NCI-H1417 (cell line): ENCODE measurements around the gene UGT8.

Experiments
- DNase-seq, 3 experiments: peaks; one replicate each; lab custom pipeline; 2025; lab: John Stamatoyannopoulos, UW

UGT8 gene

GRCh38 chr4:114691865-114692264 lies 93.3 kb downstream of the UGT8 start:
- DNase-seq = no peak

- DNase-seq = no peak
These were observed 94.4 kb downstream of the UGT8 start for GRCh38 chr4:114692958-114693357.

GRCh38 chr4:114694770-114695169 lies 96.2 kb downstream of the UGT8 start:
- DNase-seq = peak in 2 of 3 experiments; percentile 20 to 72

GRCh38 chr4:114698231-114698630 lies 99.6 kb downstream of the UGT8 start:
- DNase-seq = no peak

GRCh38 chr4:114701491-114701890 lies 102.9 kb downstream of the UGT8 start:
- no peak for DNase-seq

GRCh38 chr4:114717432-114717831 lies 118.8 kb downstream of the UGT8 start:
- no peak for DNase-seq

GRCh38 chr4:114725066-114725465 lies 126.5 kb downstream of the UGT8 start:
- no peak for DNase-seq

- no peak for DNase-seq
These were observed 128.9 kb downstream of the UGT8 start for GRCh38 chr4:114727461-114727860.
